HEK293 (cell line): ENCODE results near the gene LRRC7.

Experiments used
- CTCF ChIA-PET: fragments of 350-600 bp; formaldehyde crosslinking; extraction: SDS; loops from one replicate; lab custom pipeline; 2021; ENCODE audit warnings: antibody characterized with exemption; lab: Yijun Ruan, JAX
- POLR2A ChIA-PET: fragments of 300-600 bp; formaldehyde crosslinking; extraction: SDS; loops from one replicate; lab custom pipeline; 2020; ENCODE audit warnings: antibody characterized with exemption, inconsistent platforms; lab: Yijun Ruan, JAX
- H3K27ac ChIP-seq: fragments of 200-500 bp; sonication (Bioruptor generic); 2 replicates; pipeline ENCODE4 v1.5.1; 2014; ENCODE audit warnings: low read depth, low read length, control low read depth, inconsistent platforms; ENCODE audit errors: extremely low read depth
- H3K36me3 ChIP-seq, 2 experiments: fragments of 200-500 bp in 1 of 2; sonication (Bioruptor generic) in 1 of 2; 1 replicate in 1 of 2; 2 replicates in 1 of 2; pipeline ENCODE4 v1.5.1; 2014 to 2017; ENCODE audit warnings: inconsistent platforms in 2 of 2, low read length in 2 of 2; ENCODE audit not compliant: control insufficient read depth in 2 of 2, insufficient read depth in 1 of 2
- H3K4me1 ChIP-seq: fragments of 200-500 bp; sonication (Bioruptor generic); 2 replicates; pipeline ENCODE4 v1.5.1; 2014; ENCODE audit warnings: mild to moderate bottlenecking, low read length, inconsistent platforms; ENCODE audit not compliant: control insufficient read depth, insufficient read depth
- H3K4me3 ChIP-seq: 2 replicates; pipeline ENCODE4 v1.5.1; 2011; ENCODE audit warnings: low read depth, mild to moderate bottlenecking, control low read depth, low read length, moderate library complexity
- H3K9me3 ChIP-seq: fragments of 200-500 bp; sonication (Bioruptor generic); 2 replicates; pipeline ENCODE4 v1.5.1; 2014; ENCODE audit warnings: low read depth, low read length, inconsistent platforms; ENCODE audit not compliant: control insufficient read depth, insufficient read depth
- CTCF ChIP-seq: fragments of 450-650 bp; formaldehyde crosslinking; IDR thresholded peaks from 2 replicates; pipeline ENCODE4 v1.5.1; 2016; ENCODE audit warnings: missing biosample characterization, missing genetic modification characterization
- GLIS1 ChIP-seq: fragments of 450-650 bp; formaldehyde crosslinking; IDR thresholded peaks from 2 replicates; pipeline ENCODE4 v1.5.1; 2016; ENCODE audit warnings: missing biosample characterization, missing genetic modification characterization
- KLF16 ChIP-seq: fragments of 450-650 bp; formaldehyde crosslinking; IDR thresholded peaks from 2 replicates; pipeline ENCODE4 v1.5.1; 2017; ENCODE audit warnings: missing biosample characterization, missing genetic modification characterization
- OVOL3 ChIP-seq: fragments of 450-650 bp; formaldehyde crosslinking; IDR thresholded peaks from 2 replicates; pipeline ENCODE4 v1.5.1; 2016; ENCODE audit warnings: missing biosample characterization, missing genetic modification characterization
- SCRT1 ChIP-seq: fragments of 450-650 bp; formaldehyde crosslinking; IDR thresholded peaks from 2 replicates; pipeline ENCODE4 v1.5.1; 2016; ENCODE audit warnings: missing biosample characterization, missing genetic modification characterization, borderline replicate concordance
- SCRT2 ChIP-seq: fragments of 450-650 bp; formaldehyde crosslinking; IDR thresholded peaks from 2 replicates; pipeline ENCODE4 v1.5.1; 2016; ENCODE audit warnings: missing biosample characterization, missing genetic modification characterization
- SP2 ChIP-seq: fragments of 450-650 bp; formaldehyde crosslinking; IDR thresholded peaks from 2 replicates; pipeline ENCODE4 v1.5.1; 2016; ENCODE audit warnings: missing biosample characterization, missing genetic modification characterization
- ZBTB10 ChIP-seq: fragments of 450-650 bp; formaldehyde crosslinking; IDR thresholded peaks from 2 replicates; pipeline ENCODE4 v1.5.1; 2016; ENCODE audit warnings: missing biosample characterization, missing genetic modification characterization
- ZBTB48 ChIP-seq: fragments of 450-650 bp; formaldehyde crosslinking; IDR thresholded peaks from 2 replicates; pipeline ENCODE4 v1.5.1; 2016; ENCODE audit warnings: missing biosample characterization, missing genetic modification characterization
- ZEB2 ChIP-seq: fragments of 450-650 bp; formaldehyde crosslinking; IDR thresholded peaks from 2 replicates; pipeline ENCODE4 v1.5.1; 2016; ENCODE audit warnings: missing biosample characterization, missing genetic modification characterization
- ZFHX2 ChIP-seq: fragments of 450-650 bp; formaldehyde crosslinking; conservative IDR thresholded peaks from 2 replicates; pipeline ENCODE4 v1.5.1; 2016; ENCODE audit warnings: missing biosample characterization, missing genetic modification characterization
- ZNF211 ChIP-seq: fragments of 450-650 bp; formaldehyde crosslinking; IDR thresholded peaks from 2 replicates; pipeline ENCODE4 v1.5.1; 2016; ENCODE audit warnings: low read depth, missing biosample characterization, missing genetic modification characterization
- ZNF341 ChIP-seq: fragments of 450-650 bp; formaldehyde crosslinking; IDR thresholded peaks from 2 replicates; pipeline ENCODE4; 2016; ENCODE audit warnings: low read depth, missing biosample characterization, missing genetic modification characterization
- ZNF350 ChIP-seq: fragments of 450-650 bp; formaldehyde crosslinking; IDR thresholded peaks from 2 replicates; pipeline ENCODE4 v1.5.0; 2017; ENCODE audit warnings: missing biosample characterization, mild to moderate bottlenecking, missing genetic modification characterization
- ZNF37A ChIP-seq: fragments of 450-650 bp; IDR thresholded peaks from 2 replicates; pipeline ENCODE4 v1.5.1; 2018; ENCODE audit warnings: missing biosample characterization, missing genetic modification characterization
- ZNF391 ChIP-seq: fragments of 450-650 bp; formaldehyde crosslinking; IDR thresholded peaks from 2 replicates; pipeline ENCODE4 v1.5.1; 2016; ENCODE audit warnings: low read depth, missing biosample characterization, missing genetic modification characterization, borderline replicate concordance
- ZNF510 ChIP-seq: fragments of 450-650 bp; formaldehyde crosslinking; IDR thresholded peaks from 2 replicates; pipeline ENCODE4 v1.5.1; 2018; ENCODE audit warnings: mild to moderate bottlenecking, missing genetic modification characterization, missing biosample characterization; ENCODE audit not compliant: insufficient replicate concordance
- ZNF544 ChIP-seq: fragments of 450-650 bp; formaldehyde crosslinking; IDR thresholded peaks from 2 replicates; pipeline ENCODE4 v1.5.0; 2017; ENCODE audit warnings: missing biosample characterization, missing genetic modification characterization
- ZNF555 ChIP-seq: fragments of 450-650 bp; formaldehyde crosslinking; conservative IDR thresholded peaks from 2 replicates; pipeline ENCODE4 v1.5.1; 2017; ENCODE audit warnings: missing biosample characterization, mild to moderate bottlenecking, missing genetic modification characterization, inconsistent platforms
- ZNF558 ChIP-seq: fragments of 450-650 bp; formaldehyde crosslinking; IDR thresholded peaks from 2 replicates; pipeline ENCODE4 v1.5.1; 2016; ENCODE audit warnings: missing biosample characterization, missing genetic modification characterization
- ZNF596 ChIP-seq: fragments of 450-650 bp; IDR thresholded peaks from 2 replicates; pipeline ENCODE4 v1.5.0; 2018; ENCODE audit warnings: missing biosample characterization, mild to moderate bottlenecking, missing genetic modification characterization, moderate library complexity
- ZNF791 ChIP-seq: fragments of 450-650 bp; formaldehyde crosslinking; IDR thresholded peaks from 2 replicates; pipeline ENCODE4 v1.5.1; 2016; ENCODE audit warnings: missing biosample characterization, missing genetic modification characterization
- ZXDB ChIP-seq: fragments of 450-650 bp; formaldehyde crosslinking; IDR thresholded peaks from 2 replicates; pipeline ENCODE4 v1.5.1; 2016; ENCODE audit warnings: missing biosample characterization, missing genetic modification characterization
- TF ChIP-seq, protein P1 (sequence below): fragments of 450-650 bp; formaldehyde crosslinking; IDR thresholded peaks from 2 replicates; pipeline ENCODE4 v1.5.1; 2016; ENCODE audit warnings: missing biosample characterization, missing genetic modification characterization
- TF ChIP-seq, protein P2 (sequence below): fragments of 450-650 bp; formaldehyde crosslinking; IDR thresholded peaks from 2 replicates; pipeline ENCODE4 v1.5.1; 2016; ENCODE audit warnings: missing biosample characterization, missing genetic modification characterization

Gene LRRC7

GRCh38 chr1:70039485-70039884 lies 471.8 kb downstream of the LRRC7 start:
- no peak overlapping the region for H3K27ac ChIP-seq
- no peaks in the 10 kb centered on the region for H3K9me3 ChIP-seq
- no peaks in the 10 kb centered on the region for H3K4me1 ChIP-seq
- CTCF ChIA-PET = no interaction called here
- TF ChIP-seq GLIS1 (no peak), ZBTB48 (tag by site-specific recombination) (no peak), ZNF791 (tag by site-specific recombination) (no peak), SCRT2 (tag by site-specific recombination) (no peak), ZNF558 (tag by site-specific recombination) (no peak), ZEB2 (tag by site-specific recombination) (no peak), ZNF350 (tag by site-specific recombination) (no peak), ZNF341 (tag by site-specific recombination) (no peak), ZNF211 (no peak)
- H3K36me3 ChIP-seq = no peaks in the 10 kb centered on the region
- POLR2A ChIA-PET = no interaction called here
- no peak overlapping the region for H3K4me3 ChIP-seq

GRCh38 chr1:70041317-70042045 lies 473.8 kb downstream of the LRRC7 start:
- H3K36me3 ChIP-seq = no peaks in the 10 kb centered on the region
- no peak overlapping the region for H3K4me3 ChIP-seq
- TF ChIP-seq OVOL3 (no peak), ZBTB10 (tag by site-specific recombination) (no peak)
- H3K27ac ChIP-seq = no peak overlapping the region
- ChIA-PET POLR2A (no interaction called here), CTCF (interaction anchor here (0.6 kb wide), 1 partner anchor 62 kb away, joined by 5 read pairs; no protein-coding TSS in a partner anchor)
- no peaks in the 10 kb centered on the region for H3K4me1 ChIP-seq
- no peaks in the 10 kb centered on the region for H3K9me3 ChIP-seq

GRCh38 chr1:70042090-70042731 lies 474.5 kb downstream of the LRRC7 start:
- no peak overlapping the region for H3K4me3 ChIP-seq
- no peaks in the 10 kb centered on the region for H3K9me3 ChIP-seq
- H3K36me3 ChIP-seq = no peaks in the 10 kb centered on the region
- no peaks in the 10 kb centered on the region for H3K4me1 ChIP-seq
- ChIA-PET POLR2A (no interaction called here), CTCF (interaction anchor here (0.6 to 1.0 kb wide), 3 partner anchors 8 to 153 kb away, joined by 3 to 5 read pairs (median 4); no protein-coding TSS in a partner anchor)
- H3K27ac ChIP-seq = no peak overlapping the region
- no peak for TF ChIP-seq ZNF510 (tag by site-specific recombination)
- TF ChIP-seq ZNF37A (tag by site-specific recombination) = no peak
- TF ChIP-seq SCRT1 = no peak
- TF ChIP-seq ZNF555 (tag by site-specific recombination) = no peak
- TF ChIP-seq ZNF596 (tag by site-specific recombination) = no peak
- TF ChIP-seq, protein P1, sequence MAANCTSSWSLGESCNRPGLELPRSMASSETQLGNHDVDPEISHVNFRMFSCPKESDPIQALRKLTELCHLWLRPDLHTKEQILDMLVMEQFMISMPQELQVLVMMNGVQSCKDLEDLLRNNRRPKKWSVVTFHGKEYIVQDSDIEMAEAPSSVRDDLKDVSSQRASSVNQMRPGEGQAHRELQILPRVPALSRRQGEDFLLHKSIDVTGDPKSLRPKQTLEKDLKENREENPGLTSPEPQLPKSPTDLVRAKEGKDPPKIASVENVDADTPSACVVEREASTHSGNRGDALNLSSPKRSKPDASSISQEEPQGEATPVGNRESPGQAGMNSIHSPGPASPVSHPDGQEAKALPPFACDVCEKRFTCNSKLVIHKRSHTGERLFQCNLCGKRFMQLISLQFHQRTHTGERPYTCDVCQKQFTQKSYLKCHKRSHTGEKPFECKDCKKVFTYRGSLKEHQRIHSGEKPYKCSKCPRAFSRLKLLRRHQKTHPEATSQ = no peak
- TF ChIP-seq, protein P2, sequence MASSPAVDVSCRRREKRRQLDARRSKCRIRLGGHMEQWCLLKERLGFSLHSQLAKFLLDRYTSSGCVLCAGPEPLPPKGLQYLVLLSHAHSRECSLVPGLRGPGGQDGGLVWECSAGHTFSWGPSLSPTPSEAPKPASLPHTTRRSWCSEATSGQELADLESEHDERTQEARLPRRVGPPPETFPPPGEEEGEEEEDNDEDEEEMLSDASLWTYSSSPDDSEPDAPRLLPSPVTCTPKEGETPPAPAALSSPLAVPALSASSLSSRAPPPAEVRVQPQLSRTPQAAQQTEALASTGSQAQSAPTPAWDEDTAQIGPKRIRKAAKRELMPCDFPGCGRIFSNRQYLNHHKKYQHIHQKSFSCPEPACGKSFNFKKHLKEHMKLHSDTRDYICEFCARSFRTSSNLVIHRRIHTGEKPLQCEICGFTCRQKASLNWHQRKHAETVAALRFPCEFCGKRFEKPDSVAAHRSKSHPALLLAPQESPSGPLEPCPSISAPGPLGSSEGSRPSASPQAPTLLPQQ (tag by site-specific recombination) = no peak
- no peak for TF ChIP-seq CTCF (tag by site-specific recombination)
- no peak for TF ChIP-seq KLF16 (tag by site-specific recombination)
- TF ChIP-seq ZNF544 = no peak
- TF ChIP-seq SP2 = no peak
- no peak for TF ChIP-seq ZFHX2 (tag by site-specific recombination)
- TF ChIP-seq ZNF391 = no peak
- TF ChIP-seq ZXDB (tag by site-specific recombination) = no peak
